T47D (cell line): ENCODE data around the gene CEP162.
"Not testable (repeated sequence)": the region's sequence is repeated elsewhere in the genome, so short reads cannot be mapped to it uniquely, and the experiment has no call there.

ENCODE experiments used
- DNase-seq, 2 experiments: peaks; one replicate each; pipeline versions ENCODE4 v3.0.0 to v3.0.0-alpha.2; 2011 to 2012; ENCODE audit warnings: low read depth in 1 of 2, low spot score in 1 of 2
- JUND ChIP-seq: IDR thresholded peaks from 2 replicates; pipeline ENCODE4 v1.6.1; 2012; ENCODE audit warnings: low read depth
- in situ Hi-C: cut with HindIII; loops from 2 replicates; pipeline ENCODE4 v1.10.0; 2016; ENCODE audit warnings: low sequenced_read_pairs, low pct_unique_long_range_greater_than_20kb

The CEP162 gene

GRCh38 chr6:84166395-84166794 lies 61.0 kb downstream of the CEP162 start:
- TF ChIP-seq JUND = no peak
- in situ Hi-C loops = no loop called here
- DNase-seq = no peak

GRCh38 chr6:84164328-84164727 lies 63.1 kb downstream of the CEP162 start:
- in situ Hi-C loops, DNase-seq: not testable (repeated sequence)

GRCh38 chr6:84161190-84161589 lies 66.3 kb downstream of the CEP162 start:
- no peak for TF ChIP-seq JUND
- DNase-seq = no peak
- in situ Hi-C loops = no loop called here

- in situ Hi-C loops = no loop called here
- no peak for DNase-seq
- TF ChIP-seq JUND = no peak
Observed at GRCh38 chr6:84156306-84156705, 71.1 kb downstream of the CEP162 start.

GRCh38 chr6:84151669-84152068 lies 75.8 kb downstream of the CEP162 start:
- no peak for DNase-seq
- in situ Hi-C loops = no loop called here

GRCh38 chr6:84150705-84151104 lies 76.7 kb downstream of the CEP162 start:
- in situ Hi-C loops = no loop called here
- TF ChIP-seq JUND = no peak
- DNase-seq = no peak

More at GRCh38 chr6:84151669-84152068, 75.8 kb downstream of the CEP162 start:
- TF ChIP-seq JUND = no peak

GRCh38 chr6:84141521-84141920 lies 85.9 kb downstream of the CEP162 start:
- in situ Hi-C loops = no loop called here

GRCh38 chr6:84139311-84139710 lies 88.1 kb downstream of the CEP162 start:
- no peak for DNase-seq
- in situ Hi-C loops = no loop called here
- no peak for TF ChIP-seq JUND

More at GRCh38 chr6:84141521-84141920, 85.9 kb downstream of the CEP162 start:
- TF ChIP-seq JUND = no peak
- DNase-seq = no peak

GRCh38 chr6:84137989-84138575 lies 89.4 kb downstream of the CEP162 start:
- in situ Hi-C loops = no loop called here
- DNase-seq = no peak
- no peak for TF ChIP-seq JUND

- in situ Hi-C loops = no loop called here
- TF ChIP-seq JUND = no peak
- no peak for DNase-seq
Observed at GRCh38 chr6:84137051-84137375, 90.4 kb downstream of the CEP162 start.

- in situ Hi-C loops = no loop called here
Observed at GRCh38 chr6:84136364-84137050, 90.9 kb downstream of the CEP162 start.

GRCh38 chr6:84135291-84135690 lies 92.2 kb downstream of the CEP162 start:
- in situ Hi-C loops = no loop called here
- TF ChIP-seq JUND = no peak
- DNase-seq = no peak

More at GRCh38 chr6:84136364-84137050, 90.9 kb downstream of the CEP162 start:
- DNase-seq = no peak
- TF ChIP-seq JUND = no peak

- in situ Hi-C loops, DNase-seq: not testable (repeated sequence)
Observed at GRCh38 chr6:84133385-84133784, 94.1 kb downstream of the CEP162 start.

- DNase-seq, in situ Hi-C loops: not testable (repeated sequence)
Observed at GRCh38 chr6:84129588-84129987, 97.9 kb downstream of the CEP162 start.
